Neural progenitor cell (in vitro differentiated cells): ENCODE data around the gene HPGDS. TPM values are rescaled to one million over a fixed set of nuclear protein-coding genes. Genes with fewer than 3 reads are reported as not detected.

ENCODE experiments used
- DNase-seq: peaks from one replicate; pipeline ENCODE4 v3.0.0-alpha.2; 2016; ENCODE audit warnings: low spot score
- H2AFZ ChIP-seq: fragments of 200-600 bp; sonication (generic); replicated peaks from 2 replicates; pipeline ENCODE4 v1.6.1; 2016; ENCODE audit warnings: antibody characterized with exemption
- H3F3A ChIP-seq: fragments of 200-600 bp; sonication (generic); 2 replicates; pipeline ENCODE4 v1.6.1; 2016; ENCODE audit warnings: antibody characterized with exemption, low read depth
- H3K27ac ChIP-seq: fragments of 200-600 bp; sonication (generic); 2 replicates; pipeline ENCODE4 v1.5.1; 2016; ENCODE audit warnings: mild to moderate bottlenecking
- H3K27me3 ChIP-seq: fragments of 200-600 bp; sonication (generic); 2 replicates; pipeline ENCODE4 v1.6.1; 2016; ENCODE audit warnings: mild to moderate bottlenecking, moderate library complexity
- H3K36me3 ChIP-seq: fragments of 200-600 bp; sonication (generic); 2 replicates; pipeline ENCODE4 v1.5.1; 2016
- H3K4me1 ChIP-seq: fragments of 200-600 bp; sonication (generic); 2 replicates; pipeline ENCODE4 v1.6.1; 2016; ENCODE audit warnings: mixed run types
- H3K4me2 ChIP-seq: fragments of 200-600 bp; sonication (generic); 2 replicates; pipeline ENCODE4 v1.6.1; 2016
- H3K4me3 ChIP-seq: fragments of 200-600 bp; sonication (generic); 2 replicates; pipeline ENCODE4 v1.5.1; 2016
- H3K79me2 ChIP-seq: fragments of 200-600 bp; sonication (generic); 2 replicates; pipeline ENCODE4 v1.6.1; 2016; ENCODE audit warnings: low read depth
- H3K9ac ChIP-seq: fragments of 200-600 bp; sonication (generic); 2 replicates; pipeline ENCODE4 v1.6.1; 2016
- H3K9me3 ChIP-seq: fragments of 200-600 bp; sonication (generic); 2 replicates; pipeline ENCODE4 v1.5.1; 2016; ENCODE audit warnings: low read depth
- H4K20me1 ChIP-seq: fragments of 200-600 bp; sonication (generic); 2 replicates; pipeline ENCODE4 v1.6.1; 2016; ENCODE audit warnings: low read depth
- H3K27ac Mint-ChIP-seq: 3 replicates; pipeline ENCODE4 v1.8.0; 2021; ENCODE audit warnings: mixed read lengths
- H3K27me3 Mint-ChIP-seq: 2 replicates; pipeline ENCODE4 v1.8.0; 2022; ENCODE audit warnings: low read depth, mild to moderate bottlenecking, inconsistent platforms, moderate library complexity, mixed read lengths; ENCODE audit not compliant: insufficient read depth
- H3K36me3 Mint-ChIP-seq: 3 replicates; pipeline ENCODE4 v1.8.0; 2021; ENCODE audit warnings: mixed read lengths
- H3K4me1 Mint-ChIP-seq: 3 replicates; pipeline ENCODE4 v1.8.0; 2021; ENCODE audit warnings: mixed read lengths
- H3K4me3 Mint-ChIP-seq: 3 replicates; pipeline ENCODE4 v1.8.0; 2021; ENCODE audit warnings: mild to moderate bottlenecking, moderate library complexity, mixed read lengths
- H3K9me3 Mint-ChIP-seq: 3 replicates; pipeline ENCODE4 v1.8.0; 2020; ENCODE audit warnings: mixed read lengths
- EZH2 ChIP-seq: fragments of 200-600 bp; sonication (generic); IDR thresholded peaks from 2 replicates; pipeline ENCODE4 v1.6.1; 2017; ENCODE audit warnings: antibody characterized with exemption, mild to moderate bottlenecking, moderate library complexity
- EZH2phosphoT487 ChIP-seq: fragments of 200-600 bp; sonication (generic); IDR thresholded peaks from 2 replicates; pipeline ENCODE4 v1.6.1; 2017; ENCODE audit warnings: antibody characterized with exemption
- total RNA-seq: library from RNA; depleted of rRNA; stranded (reverse); fragments of >200 nt; gene quantifications from 2 replicates; pipeline ENCODE4 v1.2.3, GENCODE V29; 2015; ENCODE audit warnings: low replicate concordance
- TF ChIP-seq, protein P1 (sequence below): fragments of 200-600 bp; sonication (generic); IDR thresholded peaks from 2 replicates; pipeline ENCODE4 v1.5.1; 2017; ENCODE audit warnings: antibody characterized with exemption, mild to moderate bottlenecking

The HPGDS gene
- total RNA-seq, 1 donor from 2014 or later = not detected

DNA sequence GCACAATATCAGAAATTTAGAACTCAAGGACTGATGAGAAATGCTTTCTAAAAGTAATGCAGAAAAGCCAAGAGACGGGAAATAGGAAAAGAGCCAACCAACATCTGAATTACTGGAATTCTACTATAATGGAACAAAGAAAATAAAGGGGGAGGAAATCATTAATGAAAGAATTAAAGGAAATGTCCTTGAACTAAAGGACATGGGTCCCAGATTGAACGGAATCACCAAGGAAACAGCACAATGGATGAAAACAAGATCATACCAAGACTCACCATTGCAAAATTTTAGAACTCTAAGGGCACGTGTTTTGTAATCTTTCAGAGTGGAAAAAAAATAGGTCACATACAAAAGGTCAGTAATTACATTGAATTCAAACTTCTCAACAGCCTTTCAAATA is 35.9 kb downstream of the HPGDS start:
- Mint-ChIP-seq H3K9me3 (no peaks in the 10 kb centered on the region), H3K36me3 (no peaks in the 10 kb centered on the region), H3K27ac (no peak overlapping the region), H3K4me3 (no peak overlapping the region), H3K27me3 (no peaks in the 10 kb centered on the region), H3K4me1 (peaks cover 8% of the 10 kb centered on the region)
- Histone ChIP-seq H4K20me1 (no peaks in the 10 kb centered on the region), H3K79me2 (no peaks in the 10 kb centered on the region), H3K36me3 (no peaks in the 10 kb centered on the region), H2AFZ (no peak overlapping the region), H3K4me1 (no peaks in the 10 kb centered on the region), H3K4me3 (no peak overlapping the region), H3K9ac (no peak overlapping the region), H3K27ac (no peak overlapping the region), H3K9me3 (no peaks in the 10 kb centered on the region), H3K27me3 (no peaks in the 10 kb centered on the region), H3F3A (no peaks in the 10 kb centered on the region), H3K4me2 (no peak overlapping the region)
- no peak for DNase-seq
- no peak for TF ChIP-seq EZH2
- TF ChIP-seq, protein P1, sequence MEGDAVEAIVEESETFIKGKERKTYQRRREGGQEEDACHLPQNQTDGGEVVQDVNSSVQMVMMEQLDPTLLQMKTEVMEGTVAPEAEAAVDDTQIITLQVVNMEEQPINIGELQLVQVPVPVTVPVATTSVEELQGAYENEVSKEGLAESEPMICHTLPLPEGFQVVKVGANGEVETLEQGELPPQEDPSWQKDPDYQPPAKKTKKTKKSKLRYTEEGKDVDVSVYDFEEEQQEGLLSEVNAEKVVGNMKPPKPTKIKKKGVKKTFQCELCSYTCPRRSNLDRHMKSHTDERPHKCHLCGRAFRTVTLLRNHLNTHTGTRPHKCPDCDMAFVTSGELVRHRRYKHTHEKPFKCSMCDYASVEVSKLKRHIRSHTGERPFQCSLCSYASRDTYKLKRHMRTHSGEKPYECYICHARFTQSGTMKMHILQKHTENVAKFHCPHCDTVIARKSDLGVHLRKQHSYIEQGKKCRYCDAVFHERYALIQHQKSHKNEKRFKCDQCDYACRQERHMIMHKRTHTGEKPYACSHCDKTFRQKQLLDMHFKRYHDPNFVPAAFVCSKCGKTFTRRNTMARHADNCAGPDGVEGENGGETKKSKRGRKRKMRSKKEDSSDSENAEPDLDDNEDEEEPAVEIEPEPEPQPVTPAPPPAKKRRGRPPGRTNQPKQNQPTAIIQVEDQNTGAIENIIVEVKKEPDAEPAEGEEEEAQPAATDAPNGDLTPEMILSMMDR = no peak
- no peak for TF ChIP-seq EZH2phosphoT487

DNA sequence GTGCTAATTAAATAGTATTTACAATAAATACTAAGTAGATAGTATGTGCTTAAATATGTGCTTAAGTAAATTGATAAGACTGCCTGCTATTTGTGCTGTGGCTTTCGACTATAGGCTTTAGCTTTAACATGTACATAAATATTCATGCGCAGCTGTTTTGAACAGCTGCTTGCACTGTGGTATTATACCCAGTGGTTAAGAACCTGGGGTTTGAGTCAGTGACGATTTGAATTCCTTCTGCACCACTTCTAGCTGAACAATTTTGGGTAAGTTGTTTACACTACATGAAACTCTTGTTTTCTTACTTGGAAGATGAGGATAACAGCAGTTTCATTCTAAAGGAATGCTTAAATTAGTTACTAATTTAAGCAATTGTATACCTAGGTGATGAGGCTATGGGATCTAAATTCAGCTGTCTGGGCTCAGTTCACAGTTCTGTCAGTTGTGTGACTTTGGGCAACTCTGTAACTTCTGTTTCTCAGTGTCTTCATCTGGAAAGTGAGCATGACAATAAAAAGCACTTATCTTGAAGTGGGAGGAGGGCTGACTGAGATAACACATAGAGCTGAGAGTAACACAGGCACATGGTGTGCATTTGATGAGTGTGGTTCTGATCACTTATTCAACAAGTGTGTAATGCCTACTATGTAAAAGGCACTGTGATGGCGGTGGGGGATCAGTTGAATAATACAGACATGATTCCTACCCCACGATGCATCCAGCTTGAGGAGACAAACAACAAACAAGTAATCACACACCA is 37.0 kb downstream of the HPGDS start:
- Histone ChIP-seq H3F3A (no peaks in the 10 kb centered on the region), H3K9me3 (no peaks in the 10 kb centered on the region), H4K20me1 (no peaks in the 10 kb centered on the region), H3K4me3 (no peak overlapping the region), H3K9ac (no peak overlapping the region), H3K36me3 (no peaks in the 10 kb centered on the region), H3K27ac (no peak overlapping the region), H3K27me3 (no peaks in the 10 kb centered on the region), H2AFZ (no peak overlapping the region), H3K79me2 (no peaks in the 10 kb centered on the region), H3K4me1 (no peaks in the 10 kb centered on the region), H3K4me2 (no peak overlapping the region)
- no peak overlapping the region for H3K4me3 Mint-ChIP-seq
- no peak for DNase-seq
- no peak overlapping the region for H3K27ac Mint-ChIP-seq
- no peaks in the 10 kb centered on the region for H3K9me3 Mint-ChIP-seq
- no peaks in the 10 kb centered on the region for H3K36me3 Mint-ChIP-seq
- TF ChIP-seq EZH2 (no peak), EZH2phosphoT487 (no peak)
- TF ChIP-seq, protein P1 = no peak
- H3K4me1 Mint-ChIP-seq = peaks cover 8% of the 10 kb centered on the region
- H3K27me3 Mint-ChIP-seq = no peaks in the 10 kb centered on the region

DNA sequence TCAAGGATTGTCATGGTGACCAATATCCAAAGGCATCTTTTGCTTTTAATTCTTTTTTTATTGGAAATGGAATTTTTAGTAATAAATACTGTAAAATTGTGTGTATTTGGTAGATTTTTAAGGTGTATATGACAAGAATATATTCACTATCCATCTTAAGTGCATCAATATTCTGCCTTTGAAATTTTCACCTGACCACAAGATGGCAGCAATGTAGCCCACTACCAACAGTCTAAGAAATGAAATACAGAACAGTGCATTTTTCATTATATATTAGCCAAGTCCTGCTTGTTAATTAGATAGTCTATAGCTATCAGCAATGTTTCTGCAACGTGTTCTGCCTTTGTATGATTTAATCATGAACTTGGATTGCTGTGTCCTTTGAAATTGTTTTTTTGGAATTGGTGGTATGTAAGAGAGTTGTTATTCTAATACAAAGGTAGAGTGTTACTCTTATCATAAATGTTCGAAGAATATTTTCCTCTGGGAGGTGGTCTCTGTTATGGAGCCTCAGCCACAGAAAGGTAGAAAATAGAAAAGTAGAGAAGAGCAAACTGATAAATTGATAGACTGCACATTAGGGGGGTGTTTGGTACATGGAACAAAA is 38.2 kb downstream of the HPGDS start:
- Mint-ChIP-seq H3K27me3 (no peaks in the 10 kb centered on the region), H3K4me1 (peaks cover 8% of the 10 kb centered on the region), H3K9me3 (no peaks in the 10 kb centered on the region), H3K36me3 (no peaks in the 10 kb centered on the region), H3K27ac (no peak overlapping the region), H3K4me3 (no peak overlapping the region)
- H3K4me3 ChIP-seq = no peak overlapping the region
- no peak overlapping the region for H3K4me2 ChIP-seq
- H2AFZ ChIP-seq = no peak overlapping the region
- no peaks in the 10 kb centered on the region for H3K9me3 ChIP-seq
- TF ChIP-seq EZH2phosphoT487 = no peak
- TF ChIP-seq, protein P1 = peak; percentile 78
- no peaks in the 10 kb centered on the region for H4K20me1 ChIP-seq
- no peaks in the 10 kb centered on the region for H3F3A ChIP-seq
- DNase-seq = peak; percentile 31
- no peaks in the 10 kb centered on the region for H3K27me3 ChIP-seq
- no peaks in the 10 kb centered on the region for H3K79me2 ChIP-seq
- no peaks in the 10 kb centered on the region for H3K36me3 ChIP-seq
- H3K4me1 ChIP-seq = no peaks in the 10 kb centered on the region
- no peak overlapping the region for H3K27ac ChIP-seq
- H3K9ac ChIP-seq = no peak overlapping the region
